HL-60/S4 treated with phorbol 12-myristate 13-acetate at 8.2 ng/mL for 4 days and 3 days (cell line): Measurements from ENCODE around the gene INPP5J.

Source experiments
- in situ Hi-C: fragments of 300-500 bp; cut with MboI; formaldehyde crosslinking; loops from 2 replicates; pipeline ENCODE4 v1.15.0; 2022; ENCODE audit warnings: low sequenced_read_pairs

The INPP5J gene

DNA sequence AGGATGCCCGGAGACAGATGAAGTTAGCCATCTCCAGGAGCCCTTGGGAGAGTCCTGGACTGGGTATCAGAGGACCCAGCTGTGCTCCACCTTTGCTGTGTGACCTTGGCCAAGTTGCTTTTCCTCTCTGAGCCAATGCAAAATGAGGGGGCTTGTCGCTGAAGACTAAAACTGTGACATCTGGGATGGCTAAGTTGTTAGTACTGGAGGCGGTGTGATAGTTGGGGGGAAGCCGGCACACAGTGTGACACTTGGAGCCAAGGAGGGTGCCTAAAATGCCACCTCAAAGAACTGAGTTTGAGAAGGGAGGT is 481 bp downstream of the INPP5J start:
- in situ Hi-C loops = no loop called here

DNA sequence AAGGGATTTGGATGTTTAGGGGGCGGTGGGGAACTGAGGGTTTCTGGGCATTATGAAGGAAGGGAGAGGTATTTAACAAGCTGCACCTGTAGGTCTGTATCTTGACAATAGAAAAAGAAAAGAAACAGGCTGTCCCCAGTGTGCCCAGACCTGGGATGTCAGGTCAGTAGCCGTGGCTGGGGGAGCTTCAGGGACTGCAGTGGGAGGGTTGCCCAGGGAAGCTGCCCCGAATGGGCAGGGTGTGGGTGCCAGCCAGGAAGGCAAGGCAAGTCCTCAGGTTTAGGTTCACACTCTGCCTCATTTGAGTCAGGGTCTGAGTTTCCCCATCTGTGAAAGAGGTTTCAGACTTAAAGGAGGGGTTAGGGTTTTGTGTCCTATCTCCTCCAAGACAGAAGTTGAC is 1.5 kb downstream of the INPP5J start:
- in situ Hi-C loops = no loop called here

DNA sequence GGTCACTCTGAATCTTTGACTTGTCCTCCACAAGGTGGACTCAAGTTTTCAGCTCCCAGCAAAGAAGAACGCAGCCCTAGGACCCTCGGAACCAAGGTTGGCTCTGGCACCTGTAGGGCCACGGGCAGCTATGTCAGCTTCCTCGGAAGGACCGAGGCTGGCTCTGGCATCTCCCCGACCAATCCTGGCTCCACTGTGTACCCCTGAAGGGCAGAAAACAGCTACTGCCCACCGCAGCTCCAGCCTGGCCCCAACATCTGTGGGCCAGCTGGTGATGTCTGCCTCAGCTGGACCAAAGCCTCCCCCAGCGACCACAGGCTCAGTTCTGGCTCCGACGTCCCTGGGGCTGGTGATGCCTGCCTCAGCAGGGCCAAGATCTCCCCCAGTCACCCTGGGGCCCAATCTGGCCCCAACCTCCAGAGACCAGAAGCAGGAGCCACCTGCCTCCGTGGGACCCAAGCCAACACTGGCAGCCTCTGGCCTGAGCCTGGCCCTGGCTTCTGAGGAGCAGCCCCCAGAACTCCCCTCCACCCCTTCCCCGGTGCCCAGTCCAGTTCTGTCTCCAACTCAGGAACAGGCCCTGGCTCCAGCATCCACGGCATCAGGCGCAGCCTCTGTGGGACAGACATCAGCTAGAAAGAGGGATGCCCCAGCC is 2.2 kb downstream of the INPP5J start:
- in situ Hi-C loops = no loop called here

DNA sequence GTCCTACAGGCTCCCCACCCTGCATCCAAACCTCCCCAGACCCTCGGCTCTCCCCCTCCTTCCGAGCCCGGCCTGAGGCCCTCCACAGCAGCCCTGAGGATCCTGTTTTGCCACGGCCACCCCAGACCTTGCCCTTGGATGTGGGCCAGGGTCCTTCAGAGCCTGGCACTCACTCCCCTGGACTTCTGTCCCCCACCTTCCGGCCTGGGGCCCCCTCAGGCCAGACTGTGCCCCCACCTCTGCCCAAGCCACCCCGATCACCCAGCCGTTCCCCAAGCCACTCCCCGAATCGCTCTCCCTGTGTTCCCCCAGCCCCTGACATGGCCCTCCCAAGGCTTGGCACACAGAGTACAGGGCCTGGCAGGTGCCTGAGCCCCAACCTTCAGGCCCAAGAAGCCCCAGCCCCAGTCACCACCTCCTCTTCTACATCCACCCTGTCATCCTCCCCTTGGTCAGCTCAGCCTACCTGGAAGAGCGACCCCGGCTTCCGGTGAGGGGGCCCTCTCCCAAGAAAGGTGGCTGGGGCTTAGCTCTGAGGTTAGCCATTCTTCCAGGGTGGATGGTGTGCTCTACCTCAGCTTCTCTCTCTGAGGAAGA is 2.9 kb downstream of the INPP5J start:
- in situ Hi-C loops = no loop called here

DNA sequence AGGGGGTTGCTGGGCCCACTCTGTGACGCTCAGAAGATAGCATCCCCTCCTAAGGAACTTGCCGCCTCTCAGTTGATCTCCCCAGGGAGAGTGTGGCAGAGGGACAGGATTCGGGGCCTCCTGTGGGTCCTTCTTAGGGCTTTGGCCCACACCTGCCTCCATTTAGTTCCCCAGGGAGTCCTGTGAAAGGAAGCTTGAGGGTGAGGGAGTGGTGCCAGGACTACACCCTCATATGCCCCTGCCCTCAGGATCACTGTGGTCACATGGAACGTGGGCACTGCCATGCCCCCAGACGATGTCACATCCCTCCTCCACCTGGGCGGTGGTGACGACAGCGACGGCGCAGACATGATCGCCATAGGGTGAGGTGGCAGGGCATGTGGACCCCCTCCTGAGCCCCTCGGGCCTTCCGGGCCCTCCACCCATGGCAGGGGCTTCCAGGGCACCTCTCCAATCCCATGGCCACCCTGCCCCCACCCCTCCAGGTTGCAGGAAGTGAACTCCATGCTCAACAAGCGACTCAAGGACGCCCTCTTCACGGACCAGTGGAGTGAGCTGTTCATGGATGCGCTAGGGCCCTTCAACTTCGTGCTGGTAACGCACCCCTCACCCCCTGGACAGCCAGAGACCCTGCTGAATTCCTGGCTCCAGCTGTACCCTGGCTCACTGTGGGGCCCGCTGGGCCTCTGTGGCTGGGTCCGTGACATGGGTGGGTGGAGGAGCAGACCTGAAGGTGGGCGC is 3.5 kb downstream of the INPP5J start:
- in situ Hi-C loops = no loop called here

DNA sequence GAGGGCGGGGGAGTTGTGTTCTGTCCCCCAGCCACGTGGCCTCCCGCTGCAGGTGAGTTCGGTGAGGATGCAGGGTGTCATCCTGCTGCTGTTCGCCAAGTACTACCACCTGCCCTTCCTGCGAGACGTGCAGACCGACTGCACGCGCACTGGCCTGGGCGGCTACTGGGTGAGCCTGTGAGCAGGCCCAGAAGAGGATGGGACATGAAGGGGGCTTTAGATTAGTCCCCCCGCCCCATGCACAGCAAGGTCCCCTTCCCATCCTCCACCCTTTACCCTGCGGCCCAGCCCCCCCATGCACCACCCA is 4.1 kb downstream of the INPP5J start:
- in situ Hi-C loops = no loop called here

DNA sequence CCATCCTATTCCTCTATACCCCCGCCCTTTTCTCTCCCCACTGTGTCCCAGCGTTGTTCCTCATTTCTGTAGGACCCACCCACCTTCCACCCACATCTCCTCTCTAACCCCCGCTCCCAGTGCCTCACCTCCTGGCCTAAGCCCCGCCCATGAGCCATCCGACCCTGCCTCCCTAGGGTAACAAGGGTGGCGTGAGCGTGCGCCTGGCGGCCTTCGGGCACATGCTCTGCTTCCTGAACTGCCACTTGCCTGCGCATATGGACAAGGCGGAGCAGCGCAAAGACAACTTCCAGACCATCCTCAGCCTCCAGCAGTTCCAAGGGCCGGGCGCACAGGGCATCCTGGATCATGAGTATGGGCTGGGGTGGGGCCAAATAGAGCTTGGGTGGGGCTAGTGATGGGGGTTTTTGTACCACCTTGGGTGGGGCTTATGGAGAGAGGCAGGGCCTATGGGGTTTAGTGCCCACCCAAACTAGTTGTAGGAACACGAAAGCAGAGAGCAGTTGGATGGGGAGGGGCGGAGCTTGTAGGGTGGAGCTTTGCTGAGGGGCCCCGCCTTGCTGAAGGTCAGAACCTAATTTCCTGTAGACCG is 4.5 kb downstream of the INPP5J start:
- in situ Hi-C loops = no loop called here

DNA sequence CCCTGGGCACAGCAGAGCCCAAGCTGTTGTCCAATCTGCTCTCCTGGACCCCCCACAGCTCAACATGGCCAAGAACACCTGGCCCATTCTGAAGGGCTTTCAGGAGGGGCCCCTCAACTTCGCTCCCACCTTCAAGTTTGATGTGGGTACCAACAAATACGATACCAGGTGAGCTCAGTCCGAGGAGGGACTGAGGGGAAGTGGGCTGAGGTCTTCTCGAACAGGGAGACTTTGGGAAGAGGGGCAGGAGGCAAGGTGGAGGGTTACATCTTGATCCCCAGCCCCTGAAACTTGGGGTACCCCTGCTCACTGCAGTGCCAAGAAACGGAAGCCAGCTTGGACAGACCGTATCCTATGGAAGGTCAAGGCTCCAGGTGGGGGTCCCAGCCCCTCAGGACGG is 5.4 kb downstream of the INPP5J start:
- in situ Hi-C loops = no loop called here

DNA sequence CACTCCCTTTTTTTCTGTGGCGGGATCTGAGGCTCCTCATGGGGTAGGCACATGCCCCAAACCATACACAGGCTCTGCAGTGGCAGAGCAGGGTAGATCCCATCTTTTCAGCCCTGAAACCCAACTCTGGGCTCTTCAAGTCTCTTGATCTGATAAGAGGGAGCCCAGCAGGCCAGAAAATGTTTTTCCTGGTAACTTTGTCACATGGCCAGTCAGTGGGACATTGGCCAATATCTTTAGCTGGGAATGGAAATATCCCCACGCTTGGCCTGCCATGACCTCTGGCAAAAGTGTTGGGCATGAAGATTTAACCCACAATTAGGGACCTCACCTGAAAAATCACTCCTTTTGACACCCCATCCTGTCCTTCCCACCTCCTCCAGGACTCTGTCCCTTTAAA is 8.1 kb downstream of the INPP5J start:
- in situ Hi-C loops = no loop called here

DNA sequence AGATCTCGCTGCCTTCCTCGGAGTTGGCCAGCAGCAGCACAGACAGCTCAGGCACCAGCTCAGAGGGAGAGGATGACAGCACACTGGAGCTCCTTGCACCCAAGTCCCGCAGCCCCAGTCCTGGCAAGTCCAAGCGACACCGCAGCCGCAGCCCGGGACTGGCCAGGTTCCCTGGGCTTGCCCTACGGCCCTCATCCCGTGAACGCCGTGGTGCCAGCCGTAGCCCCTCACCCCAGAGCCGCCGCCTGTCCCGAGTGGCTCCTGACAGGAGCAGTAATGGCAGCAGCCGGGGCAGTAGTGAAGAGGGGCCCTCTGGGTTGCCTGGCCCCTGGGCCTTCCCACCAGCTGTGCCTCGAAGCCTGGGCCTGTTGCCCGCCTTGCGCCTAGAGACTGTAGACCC is 11.1 kb downstream of the INPP5J start:
- in situ Hi-C loops = no loop called here

DNA sequence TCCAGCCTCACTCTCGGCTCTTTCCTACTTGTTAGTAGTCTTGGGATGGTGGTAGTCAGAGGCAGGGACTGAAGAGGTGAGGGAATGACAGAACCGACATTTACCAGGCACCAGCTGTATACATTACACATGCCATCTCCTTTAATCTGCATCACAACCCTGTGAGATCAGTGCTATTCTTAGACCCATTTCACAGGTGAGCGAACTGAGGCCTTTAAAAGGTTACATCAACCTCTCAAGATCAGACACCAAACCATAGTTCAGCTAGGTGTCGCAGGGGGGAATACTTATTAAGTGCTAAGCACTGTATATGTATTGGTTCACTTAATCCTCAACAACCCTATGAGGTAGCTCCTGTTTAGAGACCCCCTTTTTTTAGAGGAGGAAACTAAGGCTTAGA is 11.9 kb downstream of the INPP5J start:
- in situ Hi-C loops = no loop called here

DNA sequence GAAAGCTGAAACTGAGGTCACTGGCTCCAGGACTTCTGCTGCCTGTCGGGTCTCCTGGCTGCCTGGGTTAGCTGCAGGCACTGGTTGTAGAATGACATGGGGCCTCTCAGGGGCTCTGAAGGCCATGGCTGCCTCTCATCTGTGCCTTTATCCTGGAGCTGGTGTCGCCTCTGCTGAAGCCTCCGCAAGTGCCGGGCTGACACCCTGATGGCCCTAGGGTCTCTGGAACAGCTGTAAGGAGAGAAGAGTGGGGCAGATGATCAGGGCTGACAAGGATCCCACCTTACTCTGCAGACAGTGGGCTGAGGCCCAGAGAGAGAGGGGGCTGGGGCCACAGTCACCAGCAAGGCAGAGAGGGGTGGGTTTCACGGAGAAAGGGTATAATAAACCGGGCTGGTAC is 12.9 kb downstream of the INPP5J start:
- in situ Hi-C loops = no loop called here

DNA sequence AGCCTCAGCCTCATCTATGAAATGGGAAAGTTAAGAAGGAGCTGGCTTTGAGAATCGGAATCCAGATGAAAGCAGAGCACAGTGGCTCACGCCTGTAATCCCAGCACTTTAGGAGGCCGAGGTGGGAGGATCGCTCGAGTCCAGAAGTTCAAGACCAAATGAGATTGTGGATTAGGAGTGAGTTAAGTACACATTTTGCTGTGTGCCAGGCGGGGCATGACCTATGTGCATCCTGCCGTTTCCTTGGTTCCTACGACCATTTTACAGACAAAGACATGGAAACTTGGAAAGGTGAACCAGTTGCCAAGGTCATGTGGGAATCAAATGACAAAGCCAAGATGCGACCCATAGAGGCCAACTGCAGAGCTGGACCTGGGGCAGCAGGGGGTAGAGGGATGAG is 13.4 kb downstream of the INPP5J start:
- in situ Hi-C loops = no loop called here

DNA sequence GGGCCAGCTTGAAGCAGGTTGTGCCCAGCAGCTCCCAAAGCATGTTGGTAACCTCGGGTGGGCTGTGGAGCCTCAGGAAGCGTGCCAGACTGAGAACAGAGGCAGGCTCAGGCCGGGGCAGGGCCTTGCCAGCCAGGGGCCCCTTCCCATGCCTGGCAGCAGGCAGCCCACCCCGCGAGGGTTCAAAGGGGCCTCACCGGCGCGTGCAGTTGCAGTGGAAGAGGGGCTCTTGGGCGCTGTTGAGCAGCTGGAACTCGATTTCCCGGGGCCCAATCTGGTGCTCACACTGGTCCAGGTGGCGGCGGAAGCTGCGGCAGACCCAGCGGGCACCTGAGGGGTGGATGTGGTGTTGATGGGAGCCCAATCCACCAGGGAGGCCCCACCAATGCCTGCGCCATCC is 13.9 kb downstream of the INPP5J start:
- in situ Hi-C loops = no loop called here

DNA sequence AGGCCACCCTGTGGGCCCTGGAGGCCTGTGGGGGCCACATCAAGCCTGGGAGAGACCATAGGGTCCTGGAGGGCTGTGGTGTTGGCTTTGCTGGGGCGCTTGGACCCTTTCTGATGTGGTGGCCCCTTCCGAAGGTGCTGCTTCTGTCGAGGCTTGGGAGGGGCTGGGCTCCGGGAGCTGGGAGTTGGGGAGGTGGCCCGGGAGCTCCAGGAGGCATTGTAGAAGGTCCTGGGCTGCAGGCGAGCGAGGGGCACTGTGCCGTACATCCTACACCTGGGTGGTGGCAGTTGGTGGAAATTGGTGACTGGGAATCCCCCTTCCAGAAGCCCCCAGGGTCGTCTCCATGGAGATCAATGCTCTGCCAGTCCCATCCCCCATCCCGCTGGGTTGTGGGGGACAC is 15.0 kb downstream of the INPP5J start:
- in situ Hi-C loops = no loop called here

DNA sequence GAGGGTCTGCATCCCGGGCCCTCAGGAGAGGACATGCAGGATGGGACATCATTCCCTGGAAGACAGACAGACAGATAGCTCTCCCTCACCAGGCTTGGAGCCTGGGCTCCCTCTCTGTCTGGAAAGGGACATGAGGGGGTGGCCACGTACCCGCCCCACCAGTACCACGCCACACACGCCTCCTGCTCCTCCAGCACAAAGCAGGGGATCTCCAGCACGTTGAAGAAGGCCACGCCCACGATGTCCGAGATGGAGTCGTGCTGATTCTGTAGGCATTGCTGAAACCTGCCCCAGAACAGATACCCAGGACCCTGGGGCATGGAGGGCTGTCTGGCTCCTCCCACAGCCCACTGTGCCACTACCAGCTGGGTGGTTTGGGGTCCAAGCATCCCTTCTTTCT is 15.4 kb downstream of the INPP5J start:
- in situ Hi-C loops = no loop called here

DNA sequence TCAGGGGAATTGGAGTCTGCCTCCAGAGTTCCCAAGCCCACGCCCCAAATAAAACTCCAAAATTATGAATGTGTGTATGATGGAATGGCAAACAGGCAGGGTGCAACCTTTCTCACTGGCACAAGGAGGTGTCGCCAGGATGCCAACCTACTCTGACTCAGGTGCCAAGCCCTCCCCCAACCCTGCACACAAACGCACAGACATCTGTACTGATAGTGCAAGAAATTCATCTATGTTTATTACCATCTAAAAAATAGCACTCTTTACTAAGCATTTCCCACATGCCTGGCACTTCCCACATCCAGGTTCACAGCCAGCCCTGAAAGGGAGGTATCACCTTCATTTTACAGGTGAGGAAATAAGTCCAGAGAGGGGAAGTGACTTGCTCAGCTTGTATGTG is 16.3 kb downstream of the INPP5J start:
- in situ Hi-C loops = no loop called here

DNA sequence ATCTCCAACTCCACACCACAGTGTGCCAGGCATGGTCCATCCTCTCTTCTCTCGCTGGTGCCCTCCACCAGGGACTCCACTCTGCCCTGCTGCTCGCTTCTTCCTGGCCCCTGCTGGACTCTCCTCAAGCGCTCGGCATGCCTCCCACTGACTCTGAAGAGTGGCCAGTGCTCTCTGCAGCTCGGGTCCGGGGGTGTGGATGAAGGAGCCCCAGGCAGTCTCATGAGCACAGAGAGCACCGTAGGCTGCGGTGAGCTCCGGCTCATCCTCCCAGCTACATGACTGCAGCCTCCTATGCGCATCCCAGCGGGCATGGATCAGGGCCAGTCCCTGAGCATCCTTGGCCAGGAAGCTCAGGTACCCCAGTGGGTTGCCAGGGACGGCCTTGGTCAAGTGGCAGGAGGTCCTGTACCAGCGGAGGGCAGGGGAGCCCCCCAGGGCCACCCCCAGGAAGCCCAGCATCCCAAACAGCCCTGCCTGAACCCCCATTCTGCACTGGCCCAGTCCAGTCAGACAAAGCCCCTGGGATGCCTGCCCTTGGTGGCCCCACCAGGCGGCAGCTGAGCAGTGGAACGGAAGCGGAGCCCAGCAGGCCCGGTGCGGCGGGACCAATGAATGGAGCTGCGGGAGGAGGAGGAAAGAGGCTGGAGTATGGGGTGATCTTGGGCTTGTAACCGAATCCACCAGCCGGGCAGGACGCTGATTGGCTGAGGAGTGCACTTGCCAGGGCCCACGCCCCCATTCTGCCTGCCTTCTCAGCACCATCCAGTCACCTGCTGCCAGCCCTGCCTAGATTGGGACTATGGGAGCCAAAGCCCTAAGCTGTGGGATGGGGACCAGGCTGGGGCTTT is 17.3 kb downstream of the INPP5J start, which contains the start of gene PLA2G3:
PLA2G3 (minus strand) TSS at position 643 of the 851 bp plus-strand sequence; CDS start at position 489, 154 bp downstream.
- in situ Hi-C loops = no loop called here

DNA sequence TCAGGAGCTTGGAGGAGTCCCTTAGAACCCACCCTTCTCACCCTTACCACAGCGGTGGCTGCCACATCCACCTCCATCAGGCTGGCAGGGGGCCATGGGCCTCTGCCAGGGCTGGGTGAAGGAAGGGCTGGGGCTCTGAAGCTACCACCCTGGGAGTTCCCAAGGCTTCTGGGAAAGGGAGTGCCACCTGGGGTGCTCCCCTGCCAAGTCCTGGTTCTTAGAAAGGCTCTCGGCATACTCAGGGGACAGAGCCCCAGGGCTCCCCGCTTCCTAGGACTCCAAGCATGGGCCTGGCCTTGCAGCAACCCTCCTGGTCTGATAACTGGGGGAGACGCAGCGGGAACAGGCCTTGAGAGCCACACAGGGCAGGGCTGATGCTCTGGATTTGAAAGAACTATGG is 18.0 kb downstream of the INPP5J start:
- in situ Hi-C loops = no loop called here

DNA sequence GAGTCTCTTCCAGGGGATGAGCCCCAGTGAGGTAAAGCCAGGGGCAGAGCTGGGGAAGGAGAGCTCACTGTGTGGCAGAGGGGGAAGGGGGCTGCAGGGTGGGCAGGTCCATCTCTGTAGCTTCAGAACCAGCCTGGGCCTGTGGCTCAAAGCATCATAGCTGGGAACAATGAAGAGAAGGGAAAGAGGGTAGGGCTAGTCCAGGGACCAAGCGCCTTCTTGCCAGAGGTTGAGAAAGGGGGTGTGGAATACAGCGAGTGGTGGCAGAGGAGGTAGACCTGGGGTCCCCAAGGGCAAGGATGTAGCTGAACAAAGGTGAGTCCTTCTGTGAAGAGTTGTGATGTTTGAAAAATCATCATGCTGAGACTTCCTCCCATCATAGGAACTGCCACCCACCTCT is 18.8 kb downstream of the INPP5J start:
- in situ Hi-C loops = no loop called here

DNA sequence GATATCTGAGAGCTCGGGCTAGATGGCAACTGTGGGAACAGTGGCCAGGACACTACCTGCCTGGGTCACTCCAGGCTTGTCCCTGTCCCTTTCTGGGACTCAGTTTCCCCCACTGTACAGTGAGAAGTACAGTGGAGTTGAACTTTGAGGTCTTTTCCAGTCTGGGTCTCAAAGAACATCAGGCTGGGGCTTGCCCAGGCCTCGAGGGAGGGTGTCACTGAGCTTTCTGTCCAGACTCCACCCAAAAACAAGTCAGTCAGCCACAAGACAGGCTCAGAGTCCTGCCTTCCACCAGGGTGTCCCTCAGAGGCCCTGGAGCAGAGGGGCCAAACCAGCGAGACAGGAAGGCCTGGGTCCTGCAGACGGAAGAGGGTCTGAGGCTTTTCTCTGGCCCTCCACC is 19.5 kb downstream of the INPP5J start:
- in situ Hi-C loops = no loop called here
